Ovary (tissue), 3 donors: ENCODE measurements around the gene PHACTR3.

ENCODE experiments used
- EP300 ChIP-seq: sonication (generic); formaldehyde crosslinking; IDR thresholded peaks from one replicate; pipeline ENCODE4 v1.6.1; 2017; ENCODE audit warnings: antibody characterized with exemption
- POLR2A ChIP-seq: fragments of 450-650 bp; IDR thresholded peaks from one replicate; pipeline ENCODE4 v1.6.1; 2017; ENCODE audit warnings: antibody characterized with exemption, mild to moderate bottlenecking, moderate library complexity
- TF ChIP-seq, protein P1 (sequence below), 3 donors: fragments of 450-650 bp in 2 of 3; fragments of 200-600 bp in 1 of 3; IDR thresholded peaks; one replicate each; pipeline versions ENCODE4 v1.5.1 to v1.8.0; 2016 to 2022; ENCODE audit warnings: antibody characterized with exemption in 3 of 3, mild to moderate bottlenecking in 1 of 3
- donor health status: DM: no; HTN: no; CAD: no.

DNA sequence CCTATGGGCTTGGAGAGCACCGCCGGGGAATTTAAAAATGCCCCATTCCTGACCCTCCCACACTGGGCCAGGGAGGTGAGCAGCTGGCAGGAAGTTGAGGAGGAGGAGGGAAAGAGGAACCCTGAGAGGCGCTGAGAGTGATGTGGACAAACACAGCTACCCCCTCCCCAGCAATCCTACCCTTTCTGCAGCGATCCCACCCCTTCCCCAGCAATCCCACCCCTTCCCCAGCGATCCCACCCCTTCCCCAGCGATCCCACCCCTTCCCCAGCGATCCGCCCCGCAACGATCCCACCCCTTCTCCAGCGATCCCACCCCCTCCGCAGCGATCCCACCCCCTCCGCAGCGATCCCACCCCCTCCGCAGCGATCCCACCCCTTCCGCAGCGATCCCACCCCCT lies 217.4 kb downstream of the PHACTR3 start:
- TF ChIP-seq, protein P1, sequence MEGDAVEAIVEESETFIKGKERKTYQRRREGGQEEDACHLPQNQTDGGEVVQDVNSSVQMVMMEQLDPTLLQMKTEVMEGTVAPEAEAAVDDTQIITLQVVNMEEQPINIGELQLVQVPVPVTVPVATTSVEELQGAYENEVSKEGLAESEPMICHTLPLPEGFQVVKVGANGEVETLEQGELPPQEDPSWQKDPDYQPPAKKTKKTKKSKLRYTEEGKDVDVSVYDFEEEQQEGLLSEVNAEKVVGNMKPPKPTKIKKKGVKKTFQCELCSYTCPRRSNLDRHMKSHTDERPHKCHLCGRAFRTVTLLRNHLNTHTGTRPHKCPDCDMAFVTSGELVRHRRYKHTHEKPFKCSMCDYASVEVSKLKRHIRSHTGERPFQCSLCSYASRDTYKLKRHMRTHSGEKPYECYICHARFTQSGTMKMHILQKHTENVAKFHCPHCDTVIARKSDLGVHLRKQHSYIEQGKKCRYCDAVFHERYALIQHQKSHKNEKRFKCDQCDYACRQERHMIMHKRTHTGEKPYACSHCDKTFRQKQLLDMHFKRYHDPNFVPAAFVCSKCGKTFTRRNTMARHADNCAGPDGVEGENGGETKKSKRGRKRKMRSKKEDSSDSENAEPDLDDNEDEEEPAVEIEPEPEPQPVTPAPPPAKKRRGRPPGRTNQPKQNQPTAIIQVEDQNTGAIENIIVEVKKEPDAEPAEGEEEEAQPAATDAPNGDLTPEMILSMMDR (IDR thresholded peaks at IDR 0.05), result no peak
- no peak for TF ChIP-seq EP300
- no peak for TF ChIP-seq POLR2A
